H1 (cell line): Measurements from ENCODE around the gene NPSR1. TPM values are rescaled to one million over a fixed set of nuclear protein-coding genes. Genes with fewer than 3 reads are reported as not detected.

ENCODE experiments used
- KDM4A ChIP-seq: IDR thresholded peaks from one replicate; pipeline ENCODE4 v1.7.1; 2012; ENCODE audit warnings: low read depth, mild to moderate bottlenecking, moderate library complexity, low read length, inconsistent platforms; ENCODE audit not compliant: severe bottlenecking
- NRF1 ChIP-seq: IDR thresholded peaks from 2 replicates; pipeline ENCODE4 v1.6.1; 2011; ENCODE audit warnings: mild to moderate bottlenecking, low read depth, low read length, improper control_type of control experiment
- PHF8 ChIP-seq: fragments of 200-600 bp; sonication (generic); conservative IDR thresholded peaks from 2 replicates; pipeline ENCODE4 v1.7.1; 2012; ENCODE audit warnings: low read depth, mild to moderate bottlenecking, inconsistent platforms, low read length, moderate library complexity
- POLR2A ChIP-seq, 2 experiments: IDR thresholded peaks; 1 replicate in 1 of 2; 2 replicates in 1 of 2; pipeline ENCODE4 v1.6.1; 2011; ENCODE audit warnings: low read depth in 2 of 2, low read length in 2 of 2, mild to moderate bottlenecking in 2 of 2; ENCODE audit errors: control extremely low read depth in 1 of 2
- RNF2 ChIP-seq: fragments of 200-900, 300-1000 bp; sonication (generic); IDR thresholded peaks from 2 replicates; pipeline ENCODE4 v1.7.1; 2016; ENCODE audit warnings: borderline replicate concordance, low read depth, mild to moderate bottlenecking, antibody characterized with exemption, low read length; ENCODE audit not compliant: poor library complexity, severe bottlenecking; ENCODE audit errors: missing control alignments
- RXRA ChIP-seq: IDR thresholded peaks from 2 replicates; pipeline ENCODE4 v1.6.1; 2011; ENCODE audit warnings: low read depth, mild to moderate bottlenecking, low read length, moderate library complexity; ENCODE audit not compliant: insufficient read depth
- SP1 ChIP-seq: IDR thresholded peaks from 2 replicates; pipeline ENCODE4 v1.6.1; 2011; ENCODE audit warnings: low read depth, low read length
- polyA plus RNA-seq, 7 experiments: library from polyadenylated mRNA; depleted of rRNA in 3 of 7; stranded (reverse) in 5 of 7; unstranded in 2 of 7; fragments of >200 nt in 5 of 7; fragments of 200-250 nt in 2 of 7; gene quantifications; 1 replicate in 5 of 7; 2 replicates in 1 of 7; 4 replicates in 1 of 7; pipeline versions ENCODE4 v1.2.1 to v1.2.3, GENCODE V29; 2011 to 2013; ENCODE audit warnings: missing spikeins in 2 of 7, mixed read lengths in 2 of 7
- total RNA-seq: library from RNA; stranded (reverse); fragmentation: NEBNext Ultra II Directional; extraction: Animal tissue kit (Norgen Biotek cat#: 25700); gene quantifications from 2 replicates; pipeline ENCODE4 v1.2.1, GENCODE V29; 2021
- TF ChIP-seq, protein P1 (sequence below): fragments of 300-600 bp; sonication (generic); IDR thresholded peaks from 2 replicates; pipeline ENCODE4 v1.7.1; 2012; ENCODE audit warnings: low read length, moderate library complexity, mild to moderate bottlenecking, inconsistent platforms; ENCODE audit not compliant: insufficient replicate concordance

NPSR1 gene
- total and polyA plus RNA-seq, 2 of the 8 experiments (the other 6 are each of a cell fraction or from before 2014, with no cell fraction given): not detected

DNA sequence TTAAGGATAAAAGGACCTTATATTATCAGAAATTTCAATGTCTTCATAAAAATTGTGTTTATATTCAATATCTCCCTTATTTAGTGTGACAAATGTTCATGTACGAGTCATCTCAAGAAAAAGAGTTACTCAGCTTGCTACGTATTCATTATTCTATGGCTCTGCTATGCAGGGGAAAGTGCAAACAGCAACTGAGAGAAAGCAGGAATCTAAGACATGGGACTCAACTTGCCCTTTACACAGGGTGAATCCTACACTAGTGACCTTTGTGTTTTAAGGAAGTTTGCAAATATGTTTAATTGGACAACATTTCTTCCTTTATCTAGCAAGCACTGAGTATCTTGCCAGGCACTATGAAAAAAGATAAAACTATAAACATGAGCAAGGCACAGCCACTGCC, 104.7 kb downstream of the NPSR1 start (continued):
- TF ChIP-seq, protein P1, sequence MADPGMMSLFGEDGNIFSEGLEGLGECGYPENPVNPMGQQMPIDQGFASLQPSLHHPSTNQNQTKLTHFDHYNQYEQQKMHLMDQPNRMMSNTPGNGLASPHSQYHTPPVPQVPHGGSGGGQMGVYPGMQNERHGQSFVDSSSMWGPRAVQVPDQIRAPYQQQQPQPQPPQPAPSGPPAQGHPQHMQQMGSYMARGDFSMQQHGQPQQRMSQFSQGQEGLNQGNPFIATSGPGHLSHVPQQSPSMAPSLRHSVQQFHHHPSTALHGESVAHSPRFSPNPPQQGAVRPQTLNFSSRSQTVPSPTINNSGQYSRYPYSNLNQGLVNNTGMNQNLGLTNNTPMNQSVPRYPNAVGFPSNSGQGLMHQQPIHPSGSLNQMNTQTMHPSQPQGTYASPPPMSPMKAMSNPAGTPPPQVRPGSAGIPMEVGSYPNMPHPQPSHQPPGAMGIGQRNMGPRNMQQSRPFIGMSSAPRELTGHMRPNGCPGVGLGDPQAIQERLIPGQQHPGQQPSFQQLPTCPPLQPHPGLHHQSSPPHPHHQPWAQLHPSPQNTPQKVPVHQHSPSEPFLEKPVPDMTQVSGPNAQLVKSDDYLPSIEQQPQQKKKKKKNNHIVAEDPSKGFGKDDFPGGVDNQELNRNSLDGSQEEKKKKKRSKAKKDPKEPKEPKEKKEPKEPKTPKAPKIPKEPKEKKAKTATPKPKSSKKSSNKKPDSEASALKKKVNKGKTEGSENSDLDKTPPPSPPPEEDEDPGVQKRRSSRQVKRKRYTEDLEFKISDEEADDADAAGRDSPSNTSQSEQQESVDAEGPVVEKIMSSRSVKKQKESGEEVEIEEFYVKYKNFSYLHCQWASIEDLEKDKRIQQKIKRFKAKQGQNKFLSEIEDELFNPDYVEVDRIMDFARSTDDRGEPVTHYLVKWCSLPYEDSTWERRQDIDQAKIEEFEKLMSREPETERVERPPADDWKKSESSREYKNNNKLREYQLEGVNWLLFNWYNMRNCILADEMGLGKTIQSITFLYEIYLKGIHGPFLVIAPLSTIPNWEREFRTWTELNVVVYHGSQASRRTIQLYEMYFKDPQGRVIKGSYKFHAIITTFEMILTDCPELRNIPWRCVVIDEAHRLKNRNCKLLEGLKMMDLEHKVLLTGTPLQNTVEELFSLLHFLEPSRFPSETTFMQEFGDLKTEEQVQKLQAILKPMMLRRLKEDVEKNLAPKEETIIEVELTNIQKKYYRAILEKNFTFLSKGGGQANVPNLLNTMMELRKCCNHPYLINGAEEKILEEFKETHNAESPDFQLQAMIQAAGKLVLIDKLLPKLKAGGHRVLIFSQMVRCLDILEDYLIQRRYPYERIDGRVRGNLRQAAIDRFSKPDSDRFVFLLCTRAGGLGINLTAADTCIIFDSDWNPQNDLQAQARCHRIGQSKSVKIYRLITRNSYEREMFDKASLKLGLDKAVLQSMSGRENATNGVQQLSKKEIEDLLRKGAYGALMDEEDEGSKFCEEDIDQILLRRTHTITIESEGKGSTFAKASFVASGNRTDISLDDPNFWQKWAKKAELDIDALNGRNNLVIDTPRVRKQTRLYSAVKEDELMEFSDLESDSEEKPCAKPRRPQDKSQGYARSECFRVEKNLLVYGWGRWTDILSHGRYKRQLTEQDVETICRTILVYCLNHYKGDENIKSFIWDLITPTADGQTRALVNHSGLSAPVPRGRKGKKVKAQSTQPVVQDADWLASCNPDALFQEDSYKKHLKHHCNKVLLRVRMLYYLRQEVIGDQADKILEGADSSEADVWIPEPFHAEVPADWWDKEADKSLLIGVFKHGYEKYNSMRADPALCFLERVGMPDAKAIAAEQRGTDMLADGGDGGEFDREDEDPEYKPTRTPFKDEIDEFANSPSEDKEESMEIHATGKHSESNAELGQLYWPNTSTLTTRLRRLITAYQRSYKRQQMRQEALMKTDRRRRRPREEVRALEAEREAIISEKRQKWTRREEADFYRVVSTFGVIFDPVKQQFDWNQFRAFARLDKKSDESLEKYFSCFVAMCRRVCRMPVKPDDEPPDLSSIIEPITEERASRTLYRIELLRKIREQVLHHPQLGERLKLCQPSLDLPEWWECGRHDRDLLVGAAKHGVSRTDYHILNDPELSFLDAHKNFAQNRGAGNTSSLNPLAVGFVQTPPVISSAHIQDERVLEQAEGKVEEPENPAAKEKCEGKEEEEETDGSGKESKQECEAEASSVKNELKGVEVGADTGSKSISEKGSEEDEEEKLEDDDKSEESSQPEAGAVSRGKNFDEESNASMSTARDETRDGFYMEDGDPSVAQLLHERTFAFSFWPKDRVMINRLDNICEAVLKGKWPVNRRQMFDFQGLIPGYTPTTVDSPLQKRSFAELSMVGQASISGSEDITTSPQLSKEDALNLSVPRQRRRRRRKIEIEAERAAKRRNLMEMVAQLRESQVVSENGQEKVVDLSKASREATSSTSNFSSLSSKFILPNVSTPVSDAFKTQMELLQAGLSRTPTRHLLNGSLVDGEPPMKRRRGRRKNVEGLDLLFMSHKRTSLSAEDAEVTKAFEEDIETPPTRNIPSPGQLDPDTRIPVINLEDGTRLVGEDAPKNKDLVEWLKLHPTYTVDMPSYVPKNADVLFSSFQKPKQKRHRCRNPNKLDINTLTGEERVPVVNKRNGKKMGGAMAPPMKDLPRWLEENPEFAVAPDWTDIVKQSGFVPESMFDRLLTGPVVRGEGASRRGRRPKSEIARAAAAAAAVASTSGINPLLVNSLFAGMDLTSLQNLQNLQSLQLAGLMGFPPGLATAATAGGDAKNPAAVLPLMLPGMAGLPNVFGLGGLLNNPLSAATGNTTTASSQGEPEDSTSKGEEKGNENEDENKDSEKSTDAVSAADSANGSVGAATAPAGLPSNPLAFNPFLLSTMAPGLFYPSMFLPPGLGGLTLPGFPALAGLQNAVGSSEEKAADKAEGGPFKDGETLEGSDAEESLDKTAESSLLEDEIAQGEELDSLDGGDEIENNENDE: no peak
- TF ChIP-seq SP1: no peak
- TF ChIP-seq KDM4A: no peak
- no peak for TF ChIP-seq POLR2A (IDR thresholded peaks at IDR 0.05; ENCODE audit: control extremely low read depth in 1 of 2, low read depth in 2 of 2, low read length in 2 of 2)
- TF ChIP-seq RNF2: no peak
- TF ChIP-seq PHF8: no peak
- no peak for TF ChIP-seq NRF1
- TF ChIP-seq RXRA: no peak
